Measurements from ENCODE around the gene CIAO2B.
"Not testable (repeated sequence)": the region's sequence is repeated elsewhere in the genome, so short reads cannot be mapped to it uniquely, and the experiment has no call there.

The CIAO2B gene

GRCh38 chr16:66936889-66937554 is 2.8 kb upstream of the CIAO2B start:
- no peak for DNase-seq (ENCODE audit: low read depth)

- DNase-seq (ENCODE audit: low read depth): no peak
These were observed 2.3 kb upstream of the CIAO2B start for GRCh38 chr16:66936462-66936861.

DNA sequence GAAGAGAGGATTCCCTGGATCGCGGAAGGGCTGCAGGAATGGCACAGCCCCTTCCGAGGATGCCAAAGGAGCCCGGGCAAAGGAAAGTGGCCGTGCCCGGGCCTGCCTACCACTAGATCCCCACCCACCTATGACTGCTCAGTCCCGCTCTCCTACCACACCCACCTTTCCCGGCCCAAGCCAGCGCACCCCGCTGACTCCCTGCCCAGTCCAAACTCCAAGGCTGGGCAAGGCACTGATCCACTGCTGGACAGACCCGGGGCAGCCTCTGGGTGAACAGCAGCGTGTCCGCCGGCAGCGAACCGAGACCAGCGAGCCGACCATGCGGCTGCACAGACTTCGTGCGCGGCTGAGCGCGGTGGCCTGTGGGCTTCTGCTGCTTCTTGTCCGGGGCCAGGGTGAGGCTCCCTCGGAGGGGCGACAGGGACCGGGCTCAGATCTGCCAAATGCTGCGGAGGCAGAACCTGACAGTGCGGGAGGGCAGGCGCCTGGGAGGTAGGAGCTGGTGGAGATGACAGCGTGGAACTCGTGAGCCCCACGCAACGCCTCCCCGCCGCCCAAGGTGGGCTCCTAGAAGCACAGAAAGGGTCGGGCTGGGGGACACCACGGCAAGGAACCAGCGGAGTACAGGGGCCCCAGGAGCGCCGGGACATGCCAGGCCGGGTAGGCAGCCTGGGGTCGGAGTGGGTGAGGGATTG is 1.3 kb upstream of the CIAO2B start, which contains the start of gene CES2:
TSS of gene CES2 (plus strand) at position 203 of the 698 bp plus-strand sequence. CDS start at position 323, 120 bp downstream.
- peak; percentile 63 for DNase-seq (ENCODE audit: low read depth)

DNA sequence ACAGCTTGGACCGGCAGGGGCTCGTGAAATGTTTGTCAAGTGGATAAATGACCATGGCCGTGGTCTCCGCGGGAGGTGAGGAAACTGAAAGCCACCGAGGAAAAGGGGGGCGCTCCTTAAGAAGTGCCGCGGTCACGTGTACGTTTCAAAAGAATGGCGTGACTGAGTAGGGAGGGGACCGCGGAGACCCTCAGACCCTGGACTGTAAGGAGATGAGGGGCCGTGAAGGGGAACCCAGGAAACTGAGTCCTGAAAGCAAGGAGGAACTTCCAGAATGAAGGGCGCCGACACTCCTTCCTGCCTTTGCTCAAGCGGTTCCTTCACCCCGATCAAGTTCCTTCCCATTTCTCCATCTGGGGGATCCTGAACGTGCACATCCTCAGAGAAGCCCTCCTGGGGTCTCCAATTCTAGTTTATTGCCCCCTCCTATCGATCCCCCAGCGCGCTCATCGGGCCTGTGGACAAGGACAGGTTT is 674 bp upstream of the CIAO2B start:
- DNase-seq (ENCODE audit: low read depth): not testable (repeated sequence)

DNA sequence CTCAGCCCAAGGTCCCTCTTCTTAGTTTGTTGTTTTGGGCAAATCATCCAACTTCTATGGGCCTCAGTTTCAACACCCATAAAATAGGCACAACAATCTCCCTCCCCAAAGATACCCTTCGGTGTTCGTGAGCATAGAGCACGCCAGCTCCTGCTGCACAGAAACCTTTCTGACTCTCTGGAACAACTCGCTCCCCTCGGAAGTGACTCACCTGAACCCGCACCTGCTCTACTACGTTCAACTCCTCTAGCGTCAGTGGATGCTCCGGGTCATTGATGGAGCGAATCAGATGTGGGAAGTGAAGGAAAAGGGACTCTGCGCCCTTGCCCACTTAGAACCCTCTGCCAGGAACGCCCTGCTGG is 445 bp downstream of the CIAO2B start:
- no peak for DNase-seq (ENCODE audit: low read depth)

DNA sequence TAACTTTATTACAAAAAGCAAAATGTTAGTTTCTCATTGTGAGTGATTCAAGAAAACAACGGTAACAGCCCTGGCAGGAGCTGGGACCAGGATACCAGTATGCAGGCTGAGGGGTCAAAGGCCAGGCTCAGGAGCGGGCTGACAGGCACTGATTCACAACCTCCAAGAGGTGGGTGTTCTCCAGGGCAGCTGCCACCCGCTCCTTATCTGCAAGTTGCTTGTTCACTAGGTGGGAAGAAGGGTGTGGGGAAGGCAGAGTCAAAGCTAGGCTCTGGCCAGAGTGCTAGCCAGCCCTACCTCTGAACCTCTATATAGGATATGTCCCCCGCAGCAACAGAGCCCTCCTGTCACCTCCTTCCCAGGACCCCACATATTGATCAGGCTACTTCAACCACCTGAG is 2.1 kb downstream of the CIAO2B start:
- no peak for DNase-seq (ENCODE audit: low read depth)

- DNase-seq (ENCODE audit: low read depth): no peak
These were observed 2.5 kb downstream of the CIAO2B start for GRCh38 chr16:66931665-66932064.

- peak; percentile 18 for DNase-seq (ENCODE audit: low read depth)
These were observed 4.0 kb downstream of the CIAO2B start for GRCh38 chr16:66930189-66930588.

DNA sequence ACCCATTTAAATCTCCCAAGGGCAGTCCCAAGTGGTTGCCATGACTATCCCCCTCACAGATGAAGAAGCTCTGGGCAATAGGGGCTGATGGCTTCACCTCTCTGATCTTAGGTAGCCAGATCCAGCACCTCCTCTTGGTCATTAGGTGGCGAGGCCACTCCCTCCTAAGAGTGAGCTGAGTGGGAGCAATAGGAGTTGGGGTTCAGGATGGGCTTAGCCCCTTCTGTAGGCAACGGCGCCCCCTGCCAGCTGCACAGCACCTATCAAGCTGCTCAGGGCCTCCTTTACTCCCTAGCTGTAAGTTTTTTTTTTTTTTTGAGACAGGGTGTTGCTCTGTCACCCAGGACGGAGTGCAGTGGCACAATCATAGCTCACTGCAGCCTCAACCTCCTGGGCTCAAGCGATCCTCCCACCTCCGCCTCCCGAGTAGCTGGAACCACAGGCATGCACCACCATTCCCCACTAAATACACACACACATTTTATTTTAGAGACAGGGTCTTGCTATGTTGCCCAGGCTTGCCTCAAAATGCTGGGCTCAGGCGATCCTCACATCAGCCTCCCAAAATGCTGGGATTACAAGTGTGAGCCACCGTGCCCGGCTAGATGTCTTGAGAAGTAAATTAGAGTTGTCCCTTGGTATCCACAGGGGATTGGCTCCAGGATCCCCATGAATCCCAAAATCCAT is 5.4 kb downstream of the CIAO2B start:
- peak; percentile 14 for DNase-seq (ENCODE audit: low read depth)

GRCh38 chr16:66927918-66928649 is 6.1 kb downstream of the CIAO2B start:
- no peak for DNase-seq (ENCODE audit: low read depth)

GRCh38 chr16:66926961-66927436 is 7.2 kb downstream of the CIAO2B start:
- peak; percentile 85 for DNase-seq (ENCODE audit: low read depth)

DNA sequence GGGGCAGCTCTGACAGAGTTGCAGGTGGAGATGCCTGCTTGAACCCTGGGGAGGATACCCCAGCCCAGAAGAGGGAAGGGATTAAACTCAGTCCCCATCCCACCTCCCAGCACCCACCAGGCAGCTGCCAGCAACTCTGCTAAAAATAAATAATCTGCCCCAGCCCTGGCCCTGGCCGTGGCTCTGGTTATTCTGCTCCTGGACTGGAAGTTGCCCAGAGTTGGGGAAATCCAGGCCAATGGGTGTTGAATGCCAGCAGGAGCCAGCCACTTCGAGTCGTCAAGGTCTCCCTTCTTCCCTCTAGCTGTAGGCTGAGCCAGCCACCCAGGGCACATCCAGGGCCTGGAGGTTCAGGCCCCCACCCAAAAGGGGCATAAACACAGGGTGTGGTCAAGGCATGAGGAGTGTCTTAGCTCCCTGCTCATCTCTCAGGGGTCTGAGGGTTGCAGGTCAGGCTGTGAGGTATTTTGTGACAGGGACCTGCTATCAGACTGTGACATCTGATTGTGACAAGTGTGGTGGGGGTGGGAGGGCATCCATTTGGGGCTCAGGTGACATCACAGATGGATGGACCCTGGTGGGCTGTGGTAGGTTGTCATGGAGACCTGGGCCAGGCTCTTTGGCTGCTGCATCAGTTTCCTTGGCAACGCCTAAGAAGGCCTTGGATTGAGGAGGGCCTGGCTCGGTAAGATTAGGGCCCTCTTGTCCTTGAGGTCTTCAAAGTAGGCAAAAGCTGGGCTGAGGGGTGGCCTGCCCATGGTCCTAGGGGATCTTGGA is 7.8 kb downstream of the CIAO2B start:
- DNase-seq (ENCODE audit: low read depth): peak; percentile 11

- no peak for DNase-seq (ENCODE audit: low read depth)
These were observed 8.8 kb downstream of the CIAO2B start, which contains the start of gene RRAD for GRCh38 chr16:66925322-66925840. TSS of gene RRAD (minus strand) at chr16:66925535. CDS start at chr16:66925179, 356 bp downstream.

DNA sequence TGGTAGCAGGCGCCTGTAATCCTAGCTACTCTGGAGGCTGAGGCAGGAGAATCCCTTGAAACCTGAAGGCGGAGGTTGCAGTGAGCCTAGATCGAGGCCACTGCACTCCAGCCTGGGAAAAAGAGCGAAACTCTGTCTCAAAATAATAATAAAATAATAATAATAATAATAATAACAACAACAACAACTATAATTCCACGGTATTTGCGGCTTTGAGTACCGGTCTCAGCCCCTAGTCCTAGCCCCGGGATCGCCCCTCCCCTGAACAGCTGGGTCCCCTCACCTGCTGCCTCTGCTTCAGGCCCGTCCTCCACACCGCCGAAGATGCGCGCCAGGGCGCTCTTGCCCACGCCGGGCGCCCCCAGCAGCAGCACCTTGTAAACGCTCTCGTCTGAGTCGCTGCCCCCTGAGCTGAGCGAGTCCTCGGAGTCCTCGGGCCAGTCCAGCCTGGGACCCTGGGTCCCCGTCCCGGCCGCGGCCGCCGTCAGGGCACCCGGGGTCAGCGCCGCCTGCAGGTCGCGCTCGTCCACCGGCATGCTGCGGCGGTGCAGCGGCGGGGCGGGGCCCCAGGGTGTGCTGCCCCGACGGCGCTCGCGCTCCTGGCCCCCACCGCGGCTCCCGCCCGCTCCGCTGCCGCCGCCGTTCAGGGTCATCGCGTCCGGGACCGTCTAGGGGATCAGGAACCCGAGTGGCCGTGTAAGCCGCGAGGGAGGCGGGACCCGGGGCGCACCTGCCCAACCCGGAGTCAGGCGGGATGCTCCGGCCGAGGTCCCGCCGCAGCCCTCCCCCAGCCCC is 9.5 kb downstream of the CIAO2B start:
- DNase-seq (ENCODE audit: low read depth): no peak

GRCh38 chr16:66923866-66924265 is 10.3 kb downstream of the CIAO2B start:
- DNase-seq (ENCODE audit: low read depth): no peak

- DNase-seq (ENCODE audit: low read depth): no peak
These were observed 10.9 kb downstream of the CIAO2B start for GRCh38 chr16:66923247-66923731.

GRCh38 chr16:66921729-66922450 is 12.3 kb downstream of the CIAO2B start:
- no peak for DNase-seq (ENCODE audit: low read depth)

- no peak for DNase-seq (ENCODE audit: low read depth)
These were observed 13.1 kb downstream of the CIAO2B start for GRCh38 chr16:66920924-66921680.

GRCh38 chr16:66920299-66920590 is 14.0 kb downstream of the CIAO2B start:
- DNase-seq (ENCODE audit: low read depth): no peak
